PC-3 (cell line): ENCODE measurements around the gene CACNA1A. TPM values are rescaled to one million over a fixed set of nuclear protein-coding genes. Genes with fewer than 3 reads are reported as not detected.

Experiments used
- ATAC-seq: fragments of 200-7000 bp; cut with Tn5 transposase; 2 replicates; pipeline ENCODE4 v1.9.1; 2020; ENCODE audit warnings: mild to moderate bottlenecking, moderate library complexity
- BruUV-seq: library from RNA; stranded (reverse); fragments of 400-500 nt; replicated peaks from 2 replicates; lab custom pipeline; 2021; lab: Mats Ljungman, UMichigan
- CTCF ChIA-PET: fragments of 300-600 bp; sonication (Branson Sonifier 250); formaldehyde crosslinking; loops from one replicate; lab custom pipeline; 2022; ENCODE audit warnings: antibody characterized with exemption; lab: Charles Lee
- POLR2A ChIA-PET: fragments of 300-600 bp; sonication (Branson Sonifier 250); formaldehyde crosslinking; loops from one replicate; lab custom pipeline; 2022; ENCODE audit warnings: antibody characterized with exemption; ENCODE audit not compliant: unreplicated experiment; lab: Charles Lee
- DNase-seq: peaks from one replicate; pipeline ENCODE4 v3.0.0-alpha.2; 2015
- H2AFZ ChIP-seq: fragments of 300-600 bp; sonication (generic); 2 replicates; pipeline ENCODE4 v1.6.0; 2016; ENCODE audit warnings: antibody characterized with exemption, low read length
- H3F3A ChIP-seq: fragments of 300-600 bp; sonication (generic); one replicate; pipeline ENCODE4 v1.6.0; 2017; ENCODE audit warnings: antibody characterized with exemption, low read length, control low read depth, mild to moderate bottlenecking; ENCODE audit not compliant: unreplicated experiment
- H3K27ac ChIP-seq: fragments of 300-600 bp; sonication (generic); 2 replicates; pipeline ENCODE4 v1.5.1; 2016; ENCODE audit warnings: mild to moderate bottlenecking, low read length
- H3K27me3 ChIP-seq: fragments of 300-600 bp; sonication (generic); 2 replicates; pipeline ENCODE4 v1.6.1; 2016; ENCODE audit warnings: low read length, mixed read lengths
- H3K36me3 ChIP-seq: fragments of 300-600 bp; sonication (generic); 2 replicates; pipeline ENCODE4 v1.6.1; 2016; ENCODE audit warnings: low read depth, mixed run types, low read length, mixed read lengths
- H3K4me1 ChIP-seq: fragments of 300-600 bp; sonication (generic); 2 replicates; pipeline ENCODE4 v1.5.1; 2016; ENCODE audit warnings: low read length; ENCODE audit not compliant: insufficient read depth
- H3K4me2 ChIP-seq: fragments of 300-600 bp; sonication (generic); 2 replicates; pipeline ENCODE4 v1.6.0; 2016; ENCODE audit warnings: low read length
- H3K4me3 ChIP-seq: fragments of 300-600 bp; sonication (generic); 2 replicates; pipeline ENCODE4 v1.5.1; 2016; ENCODE audit warnings: mild to moderate bottlenecking, low read length, mixed read lengths
- H3K79me2 ChIP-seq: fragments of 300-600 bp; sonication (generic); 2 replicates; pipeline ENCODE4 v1.6.1; 2017; ENCODE audit warnings: low read length, mixed read lengths
- H3K9ac ChIP-seq: fragments of 300-600 bp; sonication (generic); 2 replicates; pipeline ENCODE4 v1.6.0; 2016; ENCODE audit warnings: mild to moderate bottlenecking, low read length
- H3K9me2 ChIP-seq: fragments of 300-600 bp; sonication (generic); replicated peaks from 2 replicates; pipeline ENCODE4 v1.6.1; 2016; ENCODE audit warnings: mixed run types, low read length, mixed read lengths
- H3K9me3 ChIP-seq: fragments of 300-600 bp; sonication (generic); 2 replicates; pipeline ENCODE4 v1.6.1; 2016; ENCODE audit warnings: low read length, mixed read lengths
- H4K20me1 ChIP-seq: fragments of 300-600 bp; sonication (generic); 2 replicates; pipeline ENCODE4 v1.6.1; 2016; ENCODE audit warnings: low read length, mixed read lengths
- CTCF ChIP-seq: fragments of 300-600 bp; sonication (generic); conservative IDR thresholded peaks from 2 replicates; pipeline ENCODE4 v1.5.1; 2017; ENCODE audit warnings: antibody characterized with exemption, low read depth, mild to moderate bottlenecking, low read length
- EZH2 ChIP-seq: fragments of 300-600 bp; sonication (generic); IDR thresholded peaks from one replicate; pipeline ENCODE4 v1.6.1; 2017; ENCODE audit warnings: antibody characterized with exemption, mild to moderate bottlenecking, low read length; ENCODE audit not compliant: unreplicated experiment
- EZH2phosphoT487 ChIP-seq: fragments of 300-600 bp; sonication (generic); IDR thresholded peaks from 2 replicates; pipeline ENCODE4 v1.6.1; 2018; ENCODE audit warnings: mild to moderate bottlenecking, antibody characterized with exemption, low read length, borderline replicate concordance
- intact Hi-C: fragments of 100-400 bp; cut with micrococcal nuclease; formaldehyde crosslinking; loops from 2 replicates; pipeline ENCODE4 v1.9.0; 2023
- total RNA-seq: library from RNA; depleted of rRNA; stranded (reverse); fragments of >200 nt; gene quantifications from 2 replicates; pipeline ENCODE4 v1.2.3, GENCODE V29; 2014

The CACNA1A gene
- total RNA-seq, 1 experiment from 2014 or later: 0.62 TPM

- no peaks in the 10 kb centered on the region for H3K79me2 ChIP-seq
- H3K9me3 ChIP-seq: no peaks in the 10 kb centered on the region
- BruUV-seq: no TSS peak
- no peaks in the 10 kb centered on the region for H3K36me3 ChIP-seq
- no peak overlapping the region for H2AFZ ChIP-seq
- ATAC-seq: no peak
- intact Hi-C loops: no loop called here
- no peak overlapping the region for H3K4me2 ChIP-seq
- no peak for DNase-seq
- no peaks in the 10 kb centered on the region for H3K4me1 ChIP-seq
- no peaks in the 10 kb centered on the region for H4K20me1 ChIP-seq
- ChIA-PET POLR2A (no interaction called here), CTCF (no interaction called here)
- no peaks in the 10 kb centered on the region for H3K27me3 ChIP-seq
- no peak overlapping the region for H3K9ac ChIP-seq
- no peak overlapping the region for H3K27ac ChIP-seq
- H3K4me3 ChIP-seq: no peak overlapping the region
- no peaks in the 10 kb centered on the region for H3F3A ChIP-seq
- TF ChIP-seq EZH2 (no peak), CTCF (no peak), EZH2phosphoT487 (no peak)
- H3K9me2 ChIP-seq: no peaks in the 10 kb centered on the region
Observed at GRCh38 chr19:13370948-13371347, 135.3 kb downstream of the CACNA1A start.

GRCh38 chr19:13366529-13367143, 139.6 kb downstream of the CACNA1A start:
- H3K9ac ChIP-seq: no peak overlapping the region
- ChIA-PET CTCF (interaction anchor here (0.7 kb wide), 1 partner anchor 32 kb away, joined by 3 read pairs; no protein-coding TSS in a partner anchor), POLR2A (no interaction called here)
- no peaks in the 10 kb centered on the region for H4K20me1 ChIP-seq
- no peak overlapping the region for H3K4me3 ChIP-seq
- H3F3A ChIP-seq: no peaks in the 10 kb centered on the region
- H3K9me2 ChIP-seq: no peaks in the 10 kb centered on the region
- ATAC-seq (peak; percentile 56), DNase-seq (peak; percentile 81)
- no peak for TF ChIP-seq EZH2phosphoT487
- peak; percentile 93 for TF ChIP-seq CTCF
- BruUV-seq: no TSS peak
- H3K9me3 ChIP-seq: no peaks in the 10 kb centered on the region
- H3K27ac ChIP-seq: no peak overlapping the region
- no peaks in the 10 kb centered on the region for H3K4me1 ChIP-seq
- intact Hi-C loops: loop anchor here (1.0 to 2.0 kb wide), 2 partner anchors 65 to 222 kb away; no protein-coding TSS in a partner anchor
- no peak overlapping the region for H3K4me2 ChIP-seq
- no peaks in the 10 kb centered on the region for H3K36me3 ChIP-seq
- H2AFZ ChIP-seq: peak overlapping the region; percentile 44; the same call in 1 of the 2 replicates
- H3K27me3 ChIP-seq: peaks cover 10% of the 10 kb centered on the region
- no peaks in the 10 kb centered on the region for H3K79me2 ChIP-seq

GRCh38 chr19:13363954-13364353, 142.3 kb downstream of the CACNA1A start:
- ATAC-seq (no peak), DNase-seq (no peak)
- peaks cover 10% of the 10 kb centered on the region for H3K27me3 ChIP-seq
- POLR2A ChIA-PET: no interaction called here
- no peak overlapping the region for H3K4me2 ChIP-seq
- CTCF ChIA-PET: no interaction called here
- H3K9me2 ChIP-seq: no peaks in the 10 kb centered on the region
- H3K4me3 ChIP-seq: no peak overlapping the region
- BruUV-seq: no TSS peak
- H3K36me3 ChIP-seq: no peaks in the 10 kb centered on the region
- TF ChIP-seq EZH2phosphoT487: no peak
- no peak for TF ChIP-seq EZH2
- TF ChIP-seq CTCF: no peak
- no peaks in the 10 kb centered on the region for H4K20me1 ChIP-seq
- no peak overlapping the region for H3K9ac ChIP-seq
- H3K4me1 ChIP-seq: no peaks in the 10 kb centered on the region
- H3K9me3 ChIP-seq: no peaks in the 10 kb centered on the region
- H3K27ac ChIP-seq: no peak overlapping the region
- H2AFZ ChIP-seq: no peak overlapping the region
- no peaks in the 10 kb centered on the region for H3K79me2 ChIP-seq
- intact Hi-C loops: no loop called here
- H3F3A ChIP-seq: no peaks in the 10 kb centered on the region
